Naive B cell (primary cell): ENCODE results near the gene TECTA. TPM values are rescaled to one million over a fixed set of nuclear protein-coding genes. Genes with fewer than 3 reads are reported as not detected.
"Not testable (repeated sequence)": the region's sequence is repeated elsewhere in the genome, so short reads cannot be mapped to it uniquely, and the experiment has no call there.

Experiments
- ATAC-seq, 2 donors: fragments of 150-1000 bp; cut with Tn5 transposase; 2 replicates each; pipeline ENCODE4 v1.10.0; 2021; ENCODE audit warnings: low read depth in 2 of 2, mild to moderate bottlenecking in 2 of 2, moderate library complexity in 2 of 2
- DNase-seq: peaks from one replicate; pipeline ENCODE4 v3.0.0; 2022
- H3K27ac Mint-ChIP-seq, 6 donors: one replicate each; pipeline ENCODE4 v1.8.0; 2020 to 2022; ENCODE audit warnings: mild to moderate bottlenecking in 6 of 6, mixed read lengths in 6 of 6, moderate library complexity in 5 of 6, inconsistent platforms in 2 of 6
- H3K27me3 Mint-ChIP-seq, 3 donors: one replicate each; pipeline ENCODE4 v1.8.0; 2021 to 2022; ENCODE audit warnings: mixed read lengths in 3 of 3, mild to moderate bottlenecking in 1 of 3
- H3K36me3 Mint-ChIP-seq, 2 donors: one replicate each; pipeline ENCODE4 v1.8.0; 2020 to 2022; ENCODE audit warnings: mixed read lengths in 2 of 2, inconsistent platforms in 1 of 2, mild to moderate bottlenecking in 1 of 2
- H3K4me1 Mint-ChIP-seq, 3 donors: one replicate each; pipeline ENCODE4 v1.8.0; 2020 to 2022; ENCODE audit warnings: mixed read lengths in 3 of 3, inconsistent platforms in 1 of 3, mild to moderate bottlenecking in 1 of 3, moderate library complexity in 1 of 3
- H3K4me3 Mint-ChIP-seq, 8 donors: one replicate each; pipeline ENCODE4 v1.8.0; 2020 to 2022; ENCODE audit warnings: mild to moderate bottlenecking in 8 of 8, mixed read lengths in 8 of 8, moderate library complexity in 8 of 8, inconsistent platforms in 2 of 8
- H3K9me3 Mint-ChIP-seq, 7 donors: one replicate each; pipeline ENCODE4 v1.8.0; 2020 to 2022; ENCODE audit warnings: mixed read lengths in 7 of 7, mild to moderate bottlenecking in 5 of 7, inconsistent platforms in 2 of 7, moderate library complexity in 1 of 7
- polyA plus RNA-seq, 6 donors: library from polyadenylated mRNA; unstranded; fragments of 300-500 nt; fragmentation: Illumina TruSeq; gene quantifications; one replicate each; pipeline ENCODE4 v1.2.3, GENCODE V29; 2021; ENCODE audit warnings: low read depth in 6 of 6

The TECTA gene
- polyA plus RNA-seq, 6 donors from 2014 or later = 0.32 TPM; not detected in 5

DNA sequence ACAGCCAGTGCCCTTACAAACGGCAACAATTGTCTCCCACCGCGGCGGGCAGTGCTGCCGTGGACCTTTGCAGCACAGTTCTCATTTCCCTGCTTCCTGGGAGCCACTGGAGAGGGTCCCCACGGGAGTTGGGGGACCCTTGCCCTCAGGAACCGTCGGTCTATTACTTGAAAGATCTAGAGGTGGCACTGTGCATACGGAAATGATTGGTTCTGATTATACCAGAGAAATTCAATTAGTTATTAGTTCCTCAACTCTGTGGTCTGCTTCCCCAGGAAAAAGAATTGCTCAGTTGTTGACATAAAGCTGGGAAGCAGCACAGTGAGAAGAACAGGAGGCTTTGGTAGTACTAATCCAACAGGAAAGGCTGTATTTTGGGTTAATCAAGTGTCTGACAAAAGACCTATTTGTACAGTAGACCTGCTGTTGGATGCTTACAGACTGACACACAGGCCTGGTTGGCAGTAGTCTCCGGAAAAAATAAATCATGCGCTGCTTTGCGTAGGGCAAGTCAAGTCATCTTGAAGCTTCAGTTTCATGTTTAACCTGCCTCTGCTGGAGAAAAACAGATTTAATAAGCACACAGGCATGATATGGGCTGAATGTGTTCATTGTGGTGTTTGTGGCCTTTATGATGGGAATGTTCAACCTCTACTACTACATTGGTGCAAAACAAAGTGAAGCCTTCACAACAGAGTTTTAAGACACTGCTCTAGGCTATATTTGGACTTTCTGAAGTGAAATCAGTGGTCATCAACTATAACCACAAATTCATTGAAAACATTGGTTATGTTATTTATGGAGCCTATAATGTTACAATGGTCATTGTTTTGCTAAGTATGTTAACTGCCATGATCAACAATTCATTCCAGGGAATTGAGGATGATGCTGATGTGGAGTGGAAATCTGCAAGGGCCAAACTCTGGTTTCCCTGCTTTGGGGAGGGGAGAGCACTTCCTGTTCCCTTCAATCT, 136.9 kb downstream of the TECTA start:
- ATAC-seq (no peak), DNase-seq (no peak)
- H3K4me1 Mint-ChIP-seq = peaks cover 0 to 12% (median 7%) of the 10 kb centered on the region in 3 donors
- no peaks in the 10 kb centered on the region for H3K36me3 Mint-ChIP-seq
- no peaks in the 10 kb centered on the region for H3K9me3 Mint-ChIP-seq
- H3K27ac Mint-ChIP-seq = no peak overlapping the region
- peaks cover 31 to 37% (median 31%) of the 10 kb centered on the region in 3 donors for H3K27me3 Mint-ChIP-seq
- H3K4me3 Mint-ChIP-seq = peak overlapping the region in 1 of 8 donors; percentile 41

DNA sequence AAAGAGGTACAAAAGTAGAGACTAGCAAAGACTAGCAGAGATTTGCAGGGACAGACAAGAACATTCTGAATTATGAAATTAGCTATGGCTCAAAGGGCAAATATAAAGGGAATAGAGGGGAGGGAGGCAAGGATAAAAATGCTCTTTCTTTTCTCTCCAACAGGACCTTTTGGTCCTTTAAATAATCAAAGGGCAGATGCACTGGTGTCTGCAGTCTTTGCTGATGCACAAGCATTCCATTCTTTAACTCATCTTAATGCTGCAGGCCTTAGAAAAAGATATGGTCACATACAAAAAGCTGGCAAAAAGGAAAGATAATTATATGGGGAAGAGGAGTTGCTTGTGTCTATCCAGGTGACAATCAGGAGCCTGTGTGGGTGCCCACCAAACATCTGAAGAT, 137.9 kb downstream of the TECTA start:
- no peaks in the 10 kb centered on the region for H3K36me3 Mint-ChIP-seq
- DNase-seq (no peak), ATAC-seq (no peak)
- H3K27ac Mint-ChIP-seq = no peak overlapping the region
- H3K27me3 Mint-ChIP-seq = peaks cover 28 to 37% (median 34%) of the 10 kb centered on the region in 3 donors
- H3K4me1 Mint-ChIP-seq = peaks cover 0 to 12% (median 7%) of the 10 kb centered on the region in 3 donors
- no peak overlapping the region for H3K4me3 Mint-ChIP-seq
- no peaks in the 10 kb centered on the region for H3K9me3 Mint-ChIP-seq

DNA sequence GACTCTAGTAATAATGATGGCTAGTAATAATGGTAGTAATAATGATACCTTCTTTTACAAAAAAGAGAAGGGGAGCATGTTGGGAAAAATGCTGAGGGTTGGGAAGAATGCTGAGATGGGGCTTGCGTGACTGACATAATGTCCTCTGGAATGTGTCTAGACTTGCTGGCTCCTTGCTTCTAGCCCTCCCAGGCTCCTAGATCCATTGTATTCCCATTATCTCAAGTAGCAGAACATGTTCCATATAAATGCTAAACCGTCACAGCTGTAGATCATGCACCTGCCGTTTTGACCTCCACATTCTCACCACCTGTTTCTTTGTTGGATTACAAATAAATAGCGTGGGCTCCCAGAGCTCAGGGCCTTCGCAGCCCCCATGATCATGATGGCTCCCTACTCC, 139.0 kb downstream of the TECTA start:
- not testable (repeated sequence) for ATAC-seq, H3K4me3 Mint-ChIP-seq, H3K27ac Mint-ChIP-seq, H3K9me3 Mint-ChIP-seq, H3K36me3 Mint-ChIP-seq, DNase-seq
- Mint-ChIP-seq H3K27me3 (peaks cover 17 to 29% (median 29%) of the 10 kb centered on the region in 3 donors), H3K4me1 (peaks cover 0 to 12% (median 7%) of the 10 kb centered on the region in 3 donors)

DNA sequence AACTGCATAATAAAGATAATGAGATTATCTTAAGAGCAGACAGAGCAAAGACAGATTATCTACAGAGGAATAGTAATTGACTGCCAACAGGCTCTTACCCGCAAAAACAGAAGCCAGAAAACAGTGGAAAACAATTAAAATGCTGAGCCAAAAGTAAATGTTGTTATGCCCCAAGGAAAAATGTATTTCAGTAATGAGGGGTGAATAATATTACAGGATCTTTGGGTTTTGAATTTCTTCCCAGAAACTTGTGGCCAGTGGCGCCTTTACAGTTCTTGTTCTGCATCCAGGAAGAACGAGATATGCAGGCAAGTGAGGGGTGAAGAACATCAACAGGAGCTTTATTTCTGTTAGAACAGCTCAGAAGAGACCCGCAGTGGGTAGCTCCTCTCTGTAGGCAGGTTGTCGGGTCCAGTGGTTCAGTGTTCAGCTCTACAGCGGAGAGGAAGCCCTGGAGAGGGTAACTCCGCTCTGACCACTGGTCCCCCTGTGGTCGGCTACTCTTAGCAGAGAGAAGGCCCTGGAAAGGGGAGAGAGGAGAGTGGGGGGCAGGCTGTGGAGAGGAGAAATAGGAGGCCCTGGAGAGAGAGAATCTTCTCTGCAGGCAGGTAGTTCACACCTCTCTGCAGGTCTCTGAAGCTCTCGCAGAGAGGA, 139.7 kb downstream of the TECTA start:
- Mint-ChIP-seq H3K4me1 (peaks cover 0 to 12% (median 7%) of the 10 kb centered on the region in 3 donors), H3K4me3 (no peak overlapping the region), H3K36me3 (no peaks in the 10 kb centered on the region), H3K9me3 (no peaks in the 10 kb centered on the region), H3K27me3 (peaks cover 14 to 24% (median 23%) of the 10 kb centered on the region in 3 donors), H3K27ac (no peak overlapping the region)
- DNase-seq = no peak
- no peak for ATAC-seq

Other genes starting within 250 kb of the TECTA start
- 1 to 10 TPM in 5 of 6 donors, not detected in 1; 2.0 to 6.0 (median 4.0) TPM for gene TBCEL, start 77.1 kb upstream of the TECTA start, polyA plus RNA-seq
- 10 to 100 TPM; 11.1 to 17.6 (median 14.9) TPM for gene SC5D, start 191.5 kb downstream of the TECTA start, polyA plus RNA-seq